Heart left ventricle (tissue), 16 donors: ENCODE measurements around the gene PRCC. TPM values are rescaled to one million over a fixed set of nuclear protein-coding genes. Genes with fewer than 3 reads are reported as not detected.

ENCODE experiments used
- ATAC-seq, 4 donors: fragments of 200-7000 bp; cut with Tn5 transposase; one replicate each; pipeline ENCODE4 v1.9.1; 2020 to 2022; ENCODE audit warnings: moderate library complexity in 4 of 4, mild to moderate bottlenecking in 3 of 4, moderate number of reproducible peaks in 1 of 4
- DNase-seq, 5 donors: peaks; one replicate each; pipeline ENCODE4 v3.0.0-alpha.2; 2020
- H3K27ac ChIP-seq, 12 donors: fragments of 200-600 bp; sonication (generic) in 4 of 12; one replicate each; pipeline versions ENCODE4 v1.5.0 to v1.8.0; 2016 to 2022; ENCODE audit warnings: mild to moderate bottlenecking in 2 of 12
- H3K27me3 ChIP-seq, 9 donors: fragments of 200-600 bp; sonication (generic) in 2 of 9; one replicate each; pipeline versions ENCODE4 v1.5.1 to v1.8.0; 2016 to 2022; ENCODE audit warnings: mild to moderate bottlenecking in 3 of 9
- H3K36me3 ChIP-seq, 9 donors: fragments of 200-600 bp; sonication (generic) in 2 of 9; one replicate each; pipeline versions ENCODE4 v1.5.0 to v1.8.0; 2018 to 2022; ENCODE audit warnings: mild to moderate bottlenecking in 2 of 9
- H3K4me1 ChIP-seq, 12 donors: fragments of 200-600 bp; sonication (generic) in 4 of 12; one replicate each; pipeline versions ENCODE4 v1.5.0 to v1.8.0; 2016 to 2022; ENCODE audit warnings: mild to moderate bottlenecking in 3 of 12
- H3K4me3 ChIP-seq, 12 donors: fragments of 200-600 bp; sonication (generic) in 4 of 12; one replicate each; pipeline versions ENCODE4 v1.5.0 to v1.8.0; 2017 to 2022; ENCODE audit warnings: mild to moderate bottlenecking in 9 of 12, moderate library complexity in 4 of 12
- H3K9me3 ChIP-seq, 12 donors: fragments of 200-600 bp; sonication (generic) in 4 of 12; one replicate each; pipeline versions ENCODE4 v1.5.0 to v1.8.0; 2016 to 2022; ENCODE audit warnings: mild to moderate bottlenecking in 1 of 12
- POLR2A ChIP-seq, 2 donors: fragments of 450-650 bp; IDR thresholded peaks; one replicate each; pipeline ENCODE4 v1.6.1; 2017; ENCODE audit warnings: antibody characterized with exemption in 2 of 2, mild to moderate bottlenecking in 2 of 2, moderate library complexity in 2 of 2
- WGBS, 4 donors: extraction: QIAGEN DNeasy Blood & Tissue Kit in 2 of 4; methylation state at CpG; one replicate each; pipeline versions ENCODE4 v1.1.5 to v1.1.7; 2013 to 2018; 5-methylcytosine and 5-hydroxymethylcytosine counted together
- intact Hi-C, 10 donors: fragments of 100-400 bp; cut with DNase I; formaldehyde crosslinking; loops; one replicate each; pipeline versions ENCODE4 v1.11.1 to v1.14.2; 2022
- polyA plus RNA-seq, 2 donors: library from polyadenylated mRNA; stranded (reverse); fragments of 200-250 nt; gene quantifications; one replicate each; pipeline ENCODE4 v1.2.3, GENCODE V29; 2013
- total RNA-seq, 9 donors: library from RNA; depleted of rRNA in 2 of 9; stranded (reverse); fragments of >200 nt in 2 of 9; fragmentation: NEBNext Ultra II Directional in 3 of 9; extraction: Animal tissue kit (Norgen Biotek cat#: 25700) in 3 of 9; gene quantifications; one replicate each; pipeline versions ENCODE4 v1.1.0 to v1.2.4, GENCODE V29; 2016 to 2023
- TF ChIP-seq, protein P1 (sequence below), 12 donors: fragments of 200-600 bp; sonication (generic) in 4 of 12; IDR thresholded peaks; one replicate each; pipeline versions ENCODE4 v1.5.0 to v1.8.0; 2018 to 2022; ENCODE audit warnings: antibody characterized with exemption in 12 of 12, mild to moderate bottlenecking in 5 of 12
- donor health status: ischemic (EF 13 %, LVEDD 7.1; RV severe dilation, severe dysfunction).
- donor health status: healthy with polysubstance abuse.
- donor health status: DM: no; HTN: yes; CAD: no.
- donor health status: DM: no; HTN: no; CAD: no.
- donor health status: ischemic (EF 25% LVEDD 6.9; RV normal size, moderate dysfunction).
- donor health status: ischemic (EF 25% LVEDD 5.7; RV mildly dilated, moderate dysfunction).
- donor health status: healthy.
- donor health status: DM: yes; HTN: yes; CAD: no.
- donor health status: ischemic (EF 35%, LVEDD 5.7; RV mildly dilated, moderate dysfunction).
- donor health status: nonischemic (EF 11% LVEDD 7.7; RV severe dilation, severe dysfunction).
- donor health status: DM: yes; HTN: yes; CAD: no.
- donor health status: PGD.
- donor health status: ischemic (EF 29% LVEDD 5.4; RV normal size, mild dysfunction).
- donor health status: nonischemic (EF 23%, LVEDD 6.1; RV moderate dilation, normal function).

PRCC gene
- total and polyA plus RNA-seq, 11 donors = 34.6 to 55.5 (median 39.0) TPM

DNA sequence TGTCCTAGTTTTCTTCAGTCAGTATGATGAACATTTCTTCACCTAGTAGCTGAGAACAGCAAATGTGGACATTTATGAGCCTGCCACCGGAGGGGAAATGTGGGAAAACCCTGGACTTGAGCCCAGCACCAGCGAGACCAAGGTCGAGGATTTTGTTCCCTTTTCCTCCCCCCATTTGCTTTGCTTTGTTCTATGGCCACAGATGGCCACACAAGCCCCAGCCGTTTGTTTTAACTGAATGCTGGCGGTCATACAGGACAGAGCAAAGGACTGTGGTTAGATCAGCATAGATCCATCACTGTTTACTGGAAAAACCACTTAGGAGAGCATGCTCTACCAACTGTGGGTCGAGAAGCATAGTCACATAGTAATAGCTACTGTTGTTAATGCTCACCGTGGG, 28.5 kb downstream of the PRCC start:
- H3K4me1 ChIP-seq = peaks cover 0 to 9% (median 3%) of the 10 kb centered on the region in 12 donors
- DNase-seq (no peak), ATAC-seq (no peak)
- H3K9me3 ChIP-seq = no peaks in the 10 kb centered on the region
- intact Hi-C loops = loop anchor here in 5 of 10 donors (2.0 to 5.0 kb wide), 3 partner anchors 62 to 65 kb away; partner anchors contain the start of genes INSRR (in 3 of the 5) and NTRK1 (in 2 of the 5)
- H3K4me3 ChIP-seq = no peak overlapping the region
- no peak for TF ChIP-seq POLR2A (IDR thresholded peaks at IDR 0.05)
- TF ChIP-seq, protein P1, sequence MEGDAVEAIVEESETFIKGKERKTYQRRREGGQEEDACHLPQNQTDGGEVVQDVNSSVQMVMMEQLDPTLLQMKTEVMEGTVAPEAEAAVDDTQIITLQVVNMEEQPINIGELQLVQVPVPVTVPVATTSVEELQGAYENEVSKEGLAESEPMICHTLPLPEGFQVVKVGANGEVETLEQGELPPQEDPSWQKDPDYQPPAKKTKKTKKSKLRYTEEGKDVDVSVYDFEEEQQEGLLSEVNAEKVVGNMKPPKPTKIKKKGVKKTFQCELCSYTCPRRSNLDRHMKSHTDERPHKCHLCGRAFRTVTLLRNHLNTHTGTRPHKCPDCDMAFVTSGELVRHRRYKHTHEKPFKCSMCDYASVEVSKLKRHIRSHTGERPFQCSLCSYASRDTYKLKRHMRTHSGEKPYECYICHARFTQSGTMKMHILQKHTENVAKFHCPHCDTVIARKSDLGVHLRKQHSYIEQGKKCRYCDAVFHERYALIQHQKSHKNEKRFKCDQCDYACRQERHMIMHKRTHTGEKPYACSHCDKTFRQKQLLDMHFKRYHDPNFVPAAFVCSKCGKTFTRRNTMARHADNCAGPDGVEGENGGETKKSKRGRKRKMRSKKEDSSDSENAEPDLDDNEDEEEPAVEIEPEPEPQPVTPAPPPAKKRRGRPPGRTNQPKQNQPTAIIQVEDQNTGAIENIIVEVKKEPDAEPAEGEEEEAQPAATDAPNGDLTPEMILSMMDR (IDR thresholded peaks at IDR 0.05) = no peak
- H3K27me3 ChIP-seq = no peaks in the 10 kb centered on the region
- WGBS, 4 donors = 59 to 63% (median 62%) methylated on average over 7 of the region's 7 CpGs
- H3K36me3 ChIP-seq = peaks cover 3 to 100% (median 100%) of the 10 kb centered on the region in 9 donors
- H3K27ac ChIP-seq = no peak overlapping the region

GRCh38 chr1:156796340-156797097, 29.2 kb downstream of the PRCC start:
- ATAC-seq (no peak), DNase-seq (no peak)
- no peak overlapping the region for H3K4me3 ChIP-seq
- peaks cover 3 to 100% (median 98%) of the 10 kb centered on the region in 9 donors for H3K36me3 ChIP-seq
- TF ChIP-seq, protein P1 (IDR thresholded peaks at IDR 0.05) = no peak
- no peak for TF ChIP-seq POLR2A (IDR thresholded peaks at IDR 0.05)
- peaks cover 0 to 17% (median 10%) of the 10 kb centered on the region in 12 donors for H3K4me1 ChIP-seq
- H3K9me3 ChIP-seq = no peaks in the 10 kb centered on the region
- H3K27me3 ChIP-seq = no peaks in the 10 kb centered on the region
- no peak overlapping the region for H3K27ac ChIP-seq
- WGBS, 4 donors = 87 to 91% (median 89%) methylated on average over 8 of the region's 8 CpGs
- intact Hi-C loops = loop anchor here in 6 of 10 donors (1.0 to 5.0 kb wide), 4 partner anchors 61 to 64 kb away; partner anchors contain the start of genes INSRR (in 3 of the 6) and NTRK1 (in 3 of the 6)

DNA sequence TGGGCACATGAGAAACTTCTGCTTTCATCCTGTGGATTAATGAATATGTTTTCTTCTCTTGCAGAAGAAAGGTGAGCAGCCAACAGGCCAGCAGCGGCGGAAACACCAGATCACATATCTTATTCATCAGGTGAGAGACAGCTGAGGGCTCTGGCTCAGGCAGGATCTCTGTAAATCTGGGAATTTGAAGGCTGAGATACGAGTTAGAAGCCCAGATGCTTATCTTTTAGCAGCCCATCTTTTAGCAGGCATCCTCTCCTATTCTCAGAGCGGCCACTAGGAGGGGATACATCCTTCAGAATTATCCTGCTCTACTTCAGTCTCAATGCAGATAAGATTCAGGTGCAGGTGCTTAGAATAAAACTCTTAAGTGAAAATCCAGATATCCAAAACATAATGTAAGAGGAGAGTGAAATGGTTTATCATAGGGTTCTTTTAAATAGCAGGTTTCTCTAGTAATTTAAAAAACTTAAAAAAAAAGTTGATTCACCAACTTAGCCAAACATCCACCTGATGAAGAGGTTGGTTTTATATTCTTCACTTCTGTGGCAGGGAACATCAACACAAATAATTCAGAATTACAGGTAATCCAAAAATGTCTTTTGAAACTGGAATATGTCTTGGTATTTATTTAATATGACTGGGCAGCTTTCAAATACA, 30.0 kb downstream of the PRCC start:
- Histone ChIP-seq H3K36me3 (peaks cover 3 to 99% (median 90%) of the 10 kb centered on the region in 9 donors), H3K4me3 (no peak overlapping the region), H3K27me3 (no peaks in the 10 kb centered on the region), H3K4me1 (peaks cover 0 to 24% (median 16%) of the 10 kb centered on the region in 12 donors), H3K27ac (no peak overlapping the region), H3K9me3 (no peaks in the 10 kb centered on the region)
- no peak for TF ChIP-seq POLR2A (IDR thresholded peaks at IDR 0.05)
- TF ChIP-seq, protein P1 (IDR thresholded peaks at IDR 0.05) = peak; percentile 44 to 70 (median 66)
- intact Hi-C loops = loop anchor here in 6 of 10 donors (1.0 to 5.0 kb wide), 4 partner anchors 60 to 63 kb away; partner anchors contain the start of genes INSRR (in 3 of the 6) and NTRK1 (in 3 of the 6)
- no peak for ATAC-seq
- no peak for DNase-seq
- 54 to 65% (median 59%) methylated on average over 4 of the region's 4 CpGs for WGBS, 4 donors
